ENCODE data around the gene NCEH1.

DNA sequence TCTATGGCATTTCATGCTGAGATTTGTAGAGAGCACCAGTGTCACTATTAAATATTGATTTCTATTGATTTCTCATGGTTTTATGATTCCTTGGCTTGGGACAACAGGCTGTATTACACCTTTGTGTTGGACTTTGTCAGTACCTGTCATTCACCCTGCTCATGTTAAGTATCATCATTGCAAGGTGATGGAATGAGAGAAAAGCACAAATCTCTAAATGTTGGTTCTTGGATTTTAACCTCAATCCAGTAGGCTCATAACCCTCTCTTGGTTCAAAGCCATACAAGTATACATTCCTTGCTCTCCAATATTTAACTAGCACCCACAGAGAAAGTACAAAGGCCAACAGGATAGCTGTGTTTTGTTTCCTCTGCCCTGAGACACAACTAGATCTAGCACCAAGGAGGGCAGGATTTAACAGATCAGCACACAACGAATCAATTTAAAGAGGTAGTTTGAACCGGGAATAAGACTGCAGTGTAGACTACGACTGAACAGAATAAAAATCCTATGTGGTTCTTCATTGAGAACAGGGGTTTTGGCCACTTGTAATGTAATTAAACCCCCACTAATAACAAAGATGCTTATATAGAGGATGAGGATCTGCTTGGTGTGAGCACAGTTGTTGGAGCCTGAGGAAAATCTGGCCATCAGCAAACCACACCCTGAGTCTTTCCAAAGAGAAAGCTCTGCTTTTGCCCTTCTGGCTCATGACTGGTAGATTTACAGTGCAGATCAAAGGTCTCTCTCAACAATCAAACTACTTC is 109.6 kb downstream of the NCEH1 start:
- TF ChIP-seq POLR2AphosphoS5 (IDR thresholded peaks at IDR 0.05; ENCODE audit: low read depth, low read length) (no peak), TAF1 (IDR thresholded peaks at IDR 0.05; ENCODE audit: borderline replicate concordance, low read depth, low read length) (no peak), POLR2A (IDR thresholded peaks at IDR 0.05; ENCODE audit: low read depth, low read length) (no peak)

Data from GM12892 (cell line).